ENCODE measurements around the gene FSTL4. TPM values are rescaled to one million over a fixed set of nuclear protein-coding genes. Genes with fewer than 3 reads are reported as not detected.

Gene FSTL4
- total RNA-seq, 1 experiment from 2014 or later, result not detected

DNA sequence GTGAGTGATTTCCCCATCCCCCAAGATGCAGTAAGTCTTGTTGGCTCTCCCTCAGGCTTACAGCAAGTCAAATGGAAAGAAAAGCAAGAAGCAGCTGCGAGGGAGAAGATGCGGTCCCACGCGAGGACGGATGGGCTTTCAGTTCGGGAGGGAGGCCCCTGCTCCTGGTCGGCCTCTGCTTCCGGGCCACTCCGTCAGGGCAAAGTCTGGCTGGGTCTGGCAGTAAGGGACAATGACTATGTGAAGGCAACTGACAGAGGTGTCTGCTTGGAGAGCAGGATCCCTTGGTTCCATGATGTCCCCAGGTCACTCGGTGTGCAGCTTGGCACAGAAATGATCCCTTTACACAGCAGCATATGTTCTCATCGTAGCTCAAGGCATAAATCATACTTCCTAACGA lies 413.8 kb downstream of the FSTL4 start:
- H3K4me1 ChIP-seq (replicated peaks; ENCODE audit: insufficient read depth), result no peaks in the 10 kb centered on the region
- H4K20me1 ChIP-seq (ENCODE audit: insufficient read depth), result no peaks in the 10 kb centered on the region
- DNase-seq, result no peak
- ChIA-PET POLR2A (ENCODE audit: unreplicated experiment) (no interaction called here), CTCF (no interaction called here)
- H3K36me3 ChIP-seq (ENCODE audit: low read depth), result no peaks in the 10 kb centered on the region
- BruUV-seq (replicated peaks), result no TSS peak
- H3K27me3 ChIP-seq (ENCODE audit: insufficient read depth, low read depth), result no peaks in the 10 kb centered on the region; the same call in 1 of the 2 replicates
- no peak overlapping the region for H2AFZ ChIP-seq
- TF ChIP-seq, protein P1, sequence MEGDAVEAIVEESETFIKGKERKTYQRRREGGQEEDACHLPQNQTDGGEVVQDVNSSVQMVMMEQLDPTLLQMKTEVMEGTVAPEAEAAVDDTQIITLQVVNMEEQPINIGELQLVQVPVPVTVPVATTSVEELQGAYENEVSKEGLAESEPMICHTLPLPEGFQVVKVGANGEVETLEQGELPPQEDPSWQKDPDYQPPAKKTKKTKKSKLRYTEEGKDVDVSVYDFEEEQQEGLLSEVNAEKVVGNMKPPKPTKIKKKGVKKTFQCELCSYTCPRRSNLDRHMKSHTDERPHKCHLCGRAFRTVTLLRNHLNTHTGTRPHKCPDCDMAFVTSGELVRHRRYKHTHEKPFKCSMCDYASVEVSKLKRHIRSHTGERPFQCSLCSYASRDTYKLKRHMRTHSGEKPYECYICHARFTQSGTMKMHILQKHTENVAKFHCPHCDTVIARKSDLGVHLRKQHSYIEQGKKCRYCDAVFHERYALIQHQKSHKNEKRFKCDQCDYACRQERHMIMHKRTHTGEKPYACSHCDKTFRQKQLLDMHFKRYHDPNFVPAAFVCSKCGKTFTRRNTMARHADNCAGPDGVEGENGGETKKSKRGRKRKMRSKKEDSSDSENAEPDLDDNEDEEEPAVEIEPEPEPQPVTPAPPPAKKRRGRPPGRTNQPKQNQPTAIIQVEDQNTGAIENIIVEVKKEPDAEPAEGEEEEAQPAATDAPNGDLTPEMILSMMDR (conservative IDR thresholded peaks at IDR 0.05), result no peak
- no peak for TF ChIP-seq EZH2 (IDR thresholded peaks at IDR 0.05; ENCODE audit: low read depth)
- no peaks in the 10 kb centered on the region for H3K79me2 ChIP-seq (ENCODE audit: low read depth)
- no peaks in the 10 kb centered on the region for H3K9me3 ChIP-seq (ENCODE audit: insufficient read depth, low read depth)
- no peaks in the 10 kb centered on the region for H3F3A ChIP-seq (ENCODE audit: insufficient read depth, low read depth)
- intact Hi-C loops (cut with micrococcal nuclease; ENCODE audit: unreplicated experiment), result no loop called here
- no peak overlapping the region for H3K4me3 ChIP-seq
- H3K27ac ChIP-seq, result no peak overlapping the region
- no peaks in the 10 kb centered on the region for H3K9me2 ChIP-seq (ENCODE audit: insufficient read depth)
- H3K4me2 ChIP-seq, result no peak overlapping the region

DNA sequence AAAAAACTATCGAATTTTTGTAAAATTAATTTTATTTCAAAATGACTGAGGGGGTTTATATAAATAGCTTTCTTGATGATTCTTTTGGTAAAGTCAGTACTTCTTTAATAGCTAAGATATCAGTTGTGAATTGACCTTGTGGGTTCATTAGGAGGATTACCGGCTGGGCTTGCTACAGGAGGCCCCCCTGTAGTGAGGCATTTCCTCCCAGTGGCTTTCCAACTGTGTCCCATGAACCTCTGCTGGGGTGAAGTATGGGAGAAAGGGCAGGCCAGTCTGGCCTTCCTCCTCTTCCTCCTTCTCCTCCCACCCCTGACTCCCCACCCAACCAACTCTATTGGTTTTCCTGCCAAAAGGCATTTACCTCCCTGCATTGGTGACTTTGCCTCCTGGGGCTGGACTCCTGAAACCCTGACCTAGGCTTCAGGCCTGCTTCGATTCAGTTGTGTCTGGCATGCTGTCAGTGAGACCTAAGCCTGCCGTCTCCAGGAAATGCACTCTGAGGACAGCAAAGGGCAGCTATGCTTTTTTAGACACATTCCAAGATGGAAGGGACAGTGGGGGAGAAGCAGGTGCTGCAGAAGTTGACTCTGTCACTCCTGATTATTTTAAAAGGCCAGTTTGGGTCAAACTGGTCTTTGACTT lies 415.8 kb downstream of the FSTL4 start:
- CTCF ChIA-PET, result no interaction called here
- no peak overlapping the region for H2AFZ ChIP-seq
- H3K4me2 ChIP-seq, result no peak overlapping the region
- no peaks in the 10 kb centered on the region for H4K20me1 ChIP-seq (ENCODE audit: insufficient read depth)
- H3K9me3 ChIP-seq (ENCODE audit: insufficient read depth, low read depth), result no peaks in the 10 kb centered on the region
- H3K27me3 ChIP-seq (ENCODE audit: insufficient read depth, low read depth), result no peaks in the 10 kb centered on the region; the same call in 1 of the 2 replicates
- H3K4me1 ChIP-seq (replicated peaks; ENCODE audit: insufficient read depth), result no peaks in the 10 kb centered on the region
- no peak overlapping the region for H3K4me3 ChIP-seq
- no peaks in the 10 kb centered on the region for H3K79me2 ChIP-seq (ENCODE audit: low read depth)
- H3K36me3 ChIP-seq (ENCODE audit: low read depth), result no peaks in the 10 kb centered on the region
- no peaks in the 10 kb centered on the region for H3F3A ChIP-seq (ENCODE audit: insufficient read depth, low read depth)
- BruUV-seq (replicated peaks), result no TSS peak
- no peak overlapping the region for H3K27ac ChIP-seq
- TF ChIP-seq, protein P1 (conservative IDR thresholded peaks at IDR 0.05), result no peak
- no peak for TF ChIP-seq EZH2 (IDR thresholded peaks at IDR 0.05; ENCODE audit: low read depth)
- no peaks in the 10 kb centered on the region for H3K9me2 ChIP-seq (ENCODE audit: insufficient read depth)
- intact Hi-C loops (cut with micrococcal nuclease; ENCODE audit: unreplicated experiment), result no loop called here
- DNase-seq, result no peak
- POLR2A ChIA-PET (ENCODE audit: unreplicated experiment), result interaction anchor here (0.6 kb wide), 1 partner anchor 979 kb away, joined by 9 read pairs; no protein-coding TSS in a partner anchor

DNA sequence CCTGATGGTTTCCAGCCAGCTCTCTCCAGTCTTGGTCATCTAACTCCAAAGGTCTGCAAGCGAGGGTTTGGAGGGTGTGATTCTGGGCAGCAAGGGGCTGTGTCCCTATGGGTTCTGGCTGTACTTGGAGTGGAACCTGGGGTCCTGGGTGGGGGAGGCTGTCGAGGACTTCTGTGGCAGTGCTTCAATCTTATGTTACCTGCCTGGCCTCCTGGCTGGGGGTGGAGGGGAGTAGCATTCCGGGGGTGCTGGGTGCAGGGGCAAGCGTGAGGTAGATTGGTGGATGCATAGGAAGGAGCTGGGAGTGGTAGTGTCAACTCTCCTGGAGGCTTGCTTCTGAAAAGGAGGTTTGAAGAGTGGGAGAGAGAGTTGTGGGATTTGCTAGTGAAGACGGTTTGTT lies 417.1 kb downstream of the FSTL4 start:
- intact Hi-C loops (cut with micrococcal nuclease; ENCODE audit: unreplicated experiment), result no loop called here

More for the DNA sequence above, 417.1 kb downstream of the FSTL4 start:
- H2AFZ ChIP-seq, result no peak overlapping the region
- no peak for DNase-seq
- H3K79me2 ChIP-seq (ENCODE audit: low read depth), result no peaks in the 10 kb centered on the region
- H3K27me3 ChIP-seq (ENCODE audit: insufficient read depth, low read depth), result no peaks in the 10 kb centered on the region; the same call in 1 of the 2 replicates
- no peaks in the 10 kb centered on the region for H4K20me1 ChIP-seq (ENCODE audit: insufficient read depth)
- no peaks in the 10 kb centered on the region for H3K36me3 ChIP-seq (ENCODE audit: low read depth)
- H3F3A ChIP-seq (ENCODE audit: insufficient read depth, low read depth), result no peaks in the 10 kb centered on the region
- H3K4me2 ChIP-seq, result no peak overlapping the region
- no peaks in the 10 kb centered on the region for H3K9me3 ChIP-seq (ENCODE audit: insufficient read depth, low read depth)
- no peaks in the 10 kb centered on the region for H3K4me1 ChIP-seq (replicated peaks; ENCODE audit: insufficient read depth)
- BruUV-seq (replicated peaks), result no TSS peak
- CTCF ChIA-PET, result no interaction called here
- TF ChIP-seq, protein P1 (conservative IDR thresholded peaks at IDR 0.05), result no peak
- no peak for TF ChIP-seq EZH2 (IDR thresholded peaks at IDR 0.05; ENCODE audit: low read depth)
- no peak overlapping the region for H3K4me3 ChIP-seq
- POLR2A ChIA-PET (ENCODE audit: unreplicated experiment), result no interaction called here
- no peak overlapping the region for H3K27ac ChIP-seq
- H3K9me2 ChIP-seq (ENCODE audit: insufficient read depth), result no peaks in the 10 kb centered on the region
